Endometrial microvascular endothelial cells (primary cell): ENCODE results near the gene UBAC2. TPM values are rescaled to one million over a fixed set of nuclear protein-coding genes. Genes with fewer than 3 reads are reported as not detected.

Experiments
- in situ Hi-C: cut with HindIII; loops from 2 replicates; pipeline ENCODE4 v1.10.0; 2017; ENCODE audit warnings: low sequenced_read_pairs, low pct_unique_long_range_greater_than_20kb; ENCODE audit errors: inconsistent ontology term
- total RNA-seq: library from RNA; depleted of rRNA; stranded (reverse); fragments of >200 nt; gene quantifications from one replicate; pipeline ENCODE4 v1.2.3, GENCODE V29; 2015; ENCODE audit errors: inconsistent ontology term

UBAC2 gene
- total RNA-seq, 1 donor from 2014 or later, result 56.8 TPM

DNA sequence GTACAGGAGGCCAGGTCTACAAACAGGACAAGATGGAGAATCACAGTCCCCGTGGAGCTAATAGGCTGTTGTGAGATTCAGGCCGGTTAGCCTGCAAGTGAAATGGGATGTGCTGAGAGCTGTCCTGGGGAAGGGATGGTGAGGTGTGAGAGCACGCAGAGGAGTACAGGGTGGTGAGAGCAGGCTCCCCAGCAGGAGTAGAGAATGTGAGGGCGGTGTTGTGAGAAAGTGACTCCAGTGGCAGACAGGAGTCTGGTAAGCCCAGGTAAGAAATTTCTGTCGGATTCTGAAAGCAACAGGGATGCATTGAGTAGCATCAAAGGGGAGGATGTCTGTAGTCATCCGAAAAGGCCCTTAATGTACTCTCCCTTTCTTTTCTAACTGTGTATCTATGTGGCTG, 157.3 kb downstream of the UBAC2 start:
- in situ Hi-C loops, result no loop called here

DNA sequence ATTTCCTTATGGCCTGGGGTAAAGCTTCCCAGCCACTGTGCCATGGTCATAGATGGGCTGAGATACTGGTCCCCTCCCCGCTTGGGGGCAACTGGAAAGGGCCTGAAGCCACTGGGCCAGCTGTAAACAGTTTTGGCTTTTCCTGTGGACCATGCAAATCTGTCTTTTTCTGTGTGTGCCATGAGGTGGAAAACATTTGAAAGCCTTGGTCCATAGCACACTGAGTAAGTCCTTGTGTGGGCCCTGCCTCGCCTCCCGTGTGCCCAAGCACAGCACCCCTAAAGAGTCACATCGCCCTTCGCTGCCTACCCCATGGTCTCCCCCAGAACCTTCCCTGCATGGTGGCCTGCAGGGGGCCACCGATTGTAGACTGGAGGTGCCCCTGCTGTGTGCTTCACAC, 158.9 kb downstream of the UBAC2 start:
- in situ Hi-C loops, result no loop called here

- in situ Hi-C loops, result no loop called here
These were observed 160.0 kb downstream of the UBAC2 start for GRCh38 chr13:99360696-99361095.

DNA sequence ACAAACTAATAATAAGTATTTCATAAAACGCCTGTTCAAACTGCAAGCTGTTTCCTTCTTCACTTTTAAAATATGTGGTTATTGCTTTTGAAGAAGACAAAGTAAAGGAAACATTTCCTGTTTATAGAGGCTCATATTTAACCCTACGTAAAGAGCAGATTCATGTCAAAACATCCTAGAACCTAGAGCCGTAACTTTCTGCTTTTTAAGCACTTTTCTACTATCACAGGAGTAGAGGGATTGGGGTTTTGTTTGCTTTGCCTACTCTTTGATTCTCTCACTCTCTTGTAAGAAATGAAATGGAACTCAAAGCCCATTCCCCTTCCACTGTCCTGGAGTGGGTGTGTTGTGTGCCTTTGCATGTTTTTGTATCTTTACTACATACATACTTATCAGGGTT, 160.5 kb downstream of the UBAC2 start:
- in situ Hi-C loops, result no loop called here

DNA sequence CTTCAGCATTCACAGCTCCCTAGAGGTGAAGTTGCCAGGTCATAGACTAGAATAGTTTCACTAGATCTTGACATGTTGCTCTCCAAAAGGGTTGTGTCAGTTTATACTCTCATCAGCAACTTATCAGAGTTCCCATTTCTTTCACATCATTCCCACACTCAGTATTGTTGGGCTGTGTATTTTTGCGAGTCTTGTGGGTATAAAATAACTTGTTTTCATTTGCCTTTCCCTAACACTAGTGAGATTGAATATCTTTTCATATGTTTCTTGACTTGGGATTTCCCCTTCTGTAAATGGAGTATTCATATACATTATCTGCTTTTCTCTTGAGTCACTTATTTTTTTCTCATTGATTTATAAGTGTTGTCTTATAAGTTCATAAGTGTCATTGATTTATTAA, 161.7 kb downstream of the UBAC2 start:
- in situ Hi-C loops, result no loop called here

GRCh38 chr13:99363391-99363790, 162.7 kb downstream of the UBAC2 start:
- in situ Hi-C loops, result no loop called here

DNA sequence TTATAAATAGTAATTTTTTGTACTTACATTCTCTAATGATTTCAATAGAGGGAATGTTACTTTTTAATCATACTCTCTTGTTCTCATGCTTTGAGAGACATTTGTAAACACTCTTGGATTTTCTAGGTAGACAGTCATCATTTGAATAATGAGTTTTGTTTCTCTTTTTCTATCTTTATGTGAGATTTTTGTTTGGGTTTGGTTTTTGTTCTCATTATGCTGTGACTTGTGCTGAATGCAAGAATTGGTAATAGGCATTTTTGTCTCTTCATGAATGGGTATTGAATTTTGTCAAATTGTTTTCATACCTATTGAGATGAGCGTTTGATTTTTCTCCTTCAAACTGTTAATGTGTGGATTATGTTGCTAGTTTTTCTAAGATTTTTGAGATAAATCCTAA, 163.3 kb downstream of the UBAC2 start:
- in situ Hi-C loops, result no loop called here

DNA sequence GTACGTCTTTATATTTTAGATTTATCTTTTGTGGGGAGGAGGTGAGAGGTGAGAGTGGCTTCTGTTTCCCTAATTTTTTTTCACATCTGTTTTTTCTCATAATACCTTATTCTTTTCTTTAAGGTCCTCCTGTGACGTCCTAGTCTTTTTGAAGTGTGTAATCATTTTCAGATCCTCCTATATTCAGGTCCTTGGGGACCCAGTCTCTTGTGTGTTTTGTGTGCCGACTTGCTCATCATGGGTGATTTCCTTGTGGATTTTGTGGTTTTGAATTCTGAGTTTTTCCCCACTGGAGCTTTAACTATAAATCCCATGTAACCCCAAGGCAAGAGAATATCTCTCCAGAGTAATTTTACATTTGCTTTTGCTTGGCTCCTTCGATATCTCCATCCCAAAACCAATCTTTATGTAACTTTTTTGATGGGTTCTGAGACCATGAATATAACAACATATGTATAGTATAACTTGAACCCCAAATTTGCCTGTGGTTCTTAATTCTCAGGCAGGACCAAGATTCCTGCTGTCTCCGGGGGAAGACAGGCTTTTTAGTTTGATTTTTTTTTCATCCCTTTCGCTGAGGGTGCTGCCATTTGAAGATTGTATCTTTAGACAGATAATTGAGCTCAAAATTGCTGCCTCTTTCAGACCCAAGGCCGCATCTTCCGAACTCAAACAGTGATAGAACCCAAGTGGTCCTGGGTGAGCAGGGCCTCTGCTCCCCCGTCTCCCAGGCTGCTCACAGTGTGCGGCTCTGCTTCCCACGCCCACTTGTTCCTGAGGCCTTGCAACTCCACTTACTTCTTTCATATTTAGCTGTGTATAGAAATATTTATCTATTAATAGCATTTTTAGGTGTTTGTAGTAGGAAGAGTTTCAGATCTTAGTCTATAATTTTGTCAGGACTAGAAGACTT, 165.7 kb downstream of the UBAC2 start:
- in situ Hi-C loops, result no loop called here

DNA sequence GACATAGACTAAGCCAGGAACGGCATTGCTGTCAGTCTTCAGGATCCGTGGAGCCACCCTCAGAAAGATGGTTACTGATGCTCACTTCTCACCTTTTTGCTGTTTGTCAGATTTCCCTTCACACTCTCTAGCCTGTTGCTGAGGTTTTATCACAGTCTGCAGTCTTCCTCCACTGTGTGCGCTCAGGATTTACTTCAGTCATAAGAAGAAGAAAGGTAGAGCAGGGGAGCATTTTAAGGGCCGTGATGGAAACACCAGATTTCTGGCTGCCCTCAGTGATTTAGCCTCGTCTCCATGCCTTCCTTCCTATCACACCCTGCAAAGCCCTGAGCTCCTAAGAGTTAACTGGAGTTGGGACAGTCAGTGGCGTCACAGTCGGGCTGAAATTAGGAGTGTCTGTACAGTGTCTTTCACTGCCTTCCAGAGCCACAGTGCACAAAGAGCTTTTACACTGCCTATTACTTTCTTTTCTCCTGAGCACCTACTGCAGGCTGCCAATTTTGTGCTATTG, 166.5 kb downstream of the UBAC2 start:
- in situ Hi-C loops, result no loop called here

DNA sequence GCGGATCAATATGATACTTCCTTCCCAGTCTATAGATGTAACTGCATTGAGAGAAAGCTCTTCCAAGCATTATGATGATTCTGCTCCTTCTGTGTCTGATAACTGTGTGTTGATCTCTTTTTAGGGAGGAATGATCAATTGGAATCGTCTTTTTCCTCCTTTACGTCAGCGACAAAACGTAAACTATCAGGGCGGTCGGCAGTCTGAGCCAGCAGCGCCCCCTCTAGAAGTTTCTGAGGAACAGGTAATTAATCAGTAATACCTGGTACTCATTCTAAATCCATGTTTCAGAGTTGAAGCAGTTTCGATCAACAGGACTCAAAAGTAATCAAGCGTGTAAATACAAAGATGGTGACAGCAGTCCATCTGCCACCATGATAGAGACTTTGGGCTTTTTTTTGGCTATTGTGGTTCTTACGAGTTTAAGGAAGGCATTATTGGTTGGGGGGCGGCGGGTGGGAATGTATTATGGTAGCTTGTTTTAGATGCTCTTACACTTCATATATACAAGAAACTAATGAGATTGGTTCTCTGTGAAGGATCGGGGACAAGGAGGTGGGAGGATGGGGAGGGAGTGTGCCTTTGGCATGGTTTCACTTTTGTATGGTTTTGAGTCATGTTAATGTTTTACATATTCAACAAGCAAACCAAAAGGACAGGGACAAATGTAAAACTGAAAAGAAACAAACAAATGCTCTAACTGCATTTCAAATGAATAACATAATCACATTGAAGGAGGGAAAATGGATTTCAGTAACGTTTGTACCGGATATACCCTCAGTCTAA, 167.2 kb downstream of the UBAC2 start:
- in situ Hi-C loops, result no loop called here

- in situ Hi-C loops, result no loop called here
These were observed 170.0 kb downstream of the UBAC2 start for GRCh38 chr13:99370481-99371275.

DNA sequence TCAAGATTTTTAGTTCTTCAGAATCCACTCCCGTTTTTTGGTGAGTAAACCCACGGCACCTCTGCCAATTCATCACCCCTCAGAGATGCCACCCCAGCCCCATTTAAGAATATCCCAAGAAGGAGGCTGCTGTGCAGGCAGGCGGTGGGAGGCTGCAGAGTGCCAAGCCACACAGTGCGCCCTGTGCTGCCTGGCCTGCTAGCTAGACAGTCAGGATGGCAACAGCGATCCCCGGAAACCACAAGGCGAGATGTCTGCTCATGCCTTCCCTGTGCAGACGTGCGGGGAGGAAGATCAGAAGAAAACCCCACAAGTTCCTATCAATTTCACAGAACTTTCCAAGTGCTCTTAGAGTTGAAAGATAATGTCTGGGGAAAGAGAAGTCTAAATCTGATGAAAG, 171.3 kb downstream of the UBAC2 start:
- in situ Hi-C loops, result no loop called here

DNA sequence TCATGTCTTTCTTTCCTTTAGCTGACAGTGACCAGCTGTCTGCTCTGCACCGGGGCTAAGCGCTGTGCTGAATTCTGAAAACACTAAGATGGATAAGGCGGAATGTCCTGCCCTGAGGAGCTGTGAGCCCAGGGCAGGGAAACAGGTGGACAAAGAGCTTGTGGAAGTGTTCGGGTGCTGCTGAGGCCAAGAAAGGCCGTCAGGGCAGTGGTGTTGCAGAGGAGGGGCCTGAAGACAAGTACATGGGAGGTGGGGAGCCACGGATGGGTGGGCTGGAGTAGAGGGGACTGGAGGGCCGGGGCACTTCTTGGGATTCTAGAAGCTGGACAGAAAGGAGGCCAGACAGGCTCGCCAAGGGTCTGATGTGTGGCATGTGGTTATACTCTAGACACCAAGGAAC, 172.8 kb downstream of the UBAC2 start:
- in situ Hi-C loops, result no loop called here

DNA sequence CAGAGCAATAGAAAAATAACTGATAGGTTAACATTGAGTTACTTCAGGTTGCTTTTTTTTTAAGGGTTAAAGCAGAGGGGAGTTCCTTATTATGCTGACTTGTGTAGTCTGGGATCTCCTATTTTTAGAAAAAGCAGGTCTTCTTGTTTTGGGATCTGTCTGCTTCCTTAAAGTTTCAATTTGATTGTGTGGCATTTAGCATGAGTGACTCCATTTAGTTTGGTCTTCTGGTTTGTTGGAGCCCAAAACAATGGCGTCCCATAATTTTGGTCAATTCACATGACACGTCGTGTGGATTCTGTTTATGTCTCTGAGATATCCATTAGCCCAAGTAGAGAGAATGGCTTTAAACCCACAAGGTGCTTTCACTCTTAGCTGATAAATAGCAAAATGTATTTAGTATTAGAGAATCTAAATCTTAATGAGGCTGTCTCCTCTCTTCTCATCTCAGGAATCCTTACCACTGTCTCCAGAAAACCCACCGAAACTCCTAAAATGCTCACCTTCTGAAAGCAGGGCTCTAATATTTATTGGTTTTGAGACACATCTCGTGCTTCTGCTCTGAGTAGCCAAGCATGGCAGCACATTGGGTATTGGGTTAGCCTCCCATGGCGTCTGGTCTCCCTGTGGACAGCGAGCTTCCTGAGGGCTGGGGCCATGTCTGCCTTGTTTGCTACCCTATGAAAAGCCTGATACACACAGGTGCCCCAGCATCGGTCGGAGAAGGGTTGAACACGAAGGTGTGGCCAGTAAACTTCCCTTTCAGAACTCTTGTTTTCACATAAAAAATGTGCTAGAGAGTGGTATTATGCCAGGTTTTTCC, 173.7 kb downstream of the UBAC2 start:
- in situ Hi-C loops, result no loop called here

GRCh38 chr13:99374994-99375737, 174.5 kb downstream of the UBAC2 start:
- in situ Hi-C loops, result no loop called here

DNA sequence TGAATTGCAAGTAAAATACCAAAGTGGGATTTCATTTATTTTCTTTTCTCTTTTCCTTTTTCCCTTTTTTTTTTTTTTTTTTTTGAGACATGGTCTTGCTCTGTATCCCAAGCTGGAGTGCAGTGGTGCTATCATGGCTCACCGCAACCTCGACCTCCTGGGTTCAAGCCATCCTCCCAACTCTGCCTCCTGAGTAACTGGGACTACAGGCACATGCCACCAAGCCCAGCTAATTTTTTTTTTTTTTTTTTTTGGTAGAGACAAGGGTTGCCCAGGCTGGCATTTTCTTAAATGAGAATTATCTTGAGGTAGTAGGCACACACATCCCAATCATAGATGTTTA, 175.1 kb downstream of the UBAC2 start:
- in situ Hi-C loops, result no loop called here

DNA sequence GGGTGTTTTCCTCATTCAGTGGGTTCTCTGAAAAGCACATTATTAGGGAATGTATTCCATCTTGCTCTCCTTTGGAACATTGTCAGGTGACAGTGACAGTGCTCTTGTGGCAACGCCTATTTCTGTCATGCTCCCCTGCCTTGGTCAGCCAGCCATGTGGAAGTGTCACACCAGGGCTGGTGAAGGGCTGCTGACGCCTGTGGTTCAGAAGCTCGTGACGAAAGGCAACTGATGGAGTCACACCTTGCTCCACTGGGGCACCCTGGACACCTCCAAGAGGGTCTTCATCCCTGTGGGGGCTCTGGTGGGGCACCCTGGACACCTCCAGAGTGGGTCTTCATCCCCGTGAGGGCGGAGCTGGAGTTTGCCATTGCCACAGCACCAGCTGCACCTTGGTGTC, 175.5 kb downstream of the UBAC2 start:
- in situ Hi-C loops, result no loop called here

DNA sequence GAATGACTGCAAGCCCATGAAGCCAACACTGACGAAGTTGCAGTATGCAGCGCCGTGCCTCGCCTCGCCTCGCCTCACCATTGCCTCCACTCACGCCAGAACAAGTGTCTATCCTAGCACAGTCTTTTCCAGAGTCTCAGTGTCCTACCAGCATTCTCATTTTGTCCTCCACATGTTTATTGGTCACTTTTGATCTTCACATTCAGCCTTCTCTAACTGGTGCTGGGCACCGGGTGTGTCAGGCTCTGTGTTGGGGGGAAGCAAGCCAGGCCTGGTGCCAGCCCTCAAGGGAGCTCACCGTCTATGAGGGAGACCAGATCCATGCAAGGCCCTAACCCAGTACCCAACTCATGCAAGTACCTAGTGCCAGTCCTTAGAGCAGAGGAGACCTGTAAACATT, 176.3 kb downstream of the UBAC2 start:
- in situ Hi-C loops, result no loop called here
